ENCODE measurements around the gene CREB5. TPM values are rescaled to one million over a fixed set of nuclear protein-coding genes. Genes with fewer than 3 reads are reported as not detected.

The CREB5 gene
- total RNA-seq, 2 donors from 2014 or later: 0.53 to 2.6 TPM

DNA sequence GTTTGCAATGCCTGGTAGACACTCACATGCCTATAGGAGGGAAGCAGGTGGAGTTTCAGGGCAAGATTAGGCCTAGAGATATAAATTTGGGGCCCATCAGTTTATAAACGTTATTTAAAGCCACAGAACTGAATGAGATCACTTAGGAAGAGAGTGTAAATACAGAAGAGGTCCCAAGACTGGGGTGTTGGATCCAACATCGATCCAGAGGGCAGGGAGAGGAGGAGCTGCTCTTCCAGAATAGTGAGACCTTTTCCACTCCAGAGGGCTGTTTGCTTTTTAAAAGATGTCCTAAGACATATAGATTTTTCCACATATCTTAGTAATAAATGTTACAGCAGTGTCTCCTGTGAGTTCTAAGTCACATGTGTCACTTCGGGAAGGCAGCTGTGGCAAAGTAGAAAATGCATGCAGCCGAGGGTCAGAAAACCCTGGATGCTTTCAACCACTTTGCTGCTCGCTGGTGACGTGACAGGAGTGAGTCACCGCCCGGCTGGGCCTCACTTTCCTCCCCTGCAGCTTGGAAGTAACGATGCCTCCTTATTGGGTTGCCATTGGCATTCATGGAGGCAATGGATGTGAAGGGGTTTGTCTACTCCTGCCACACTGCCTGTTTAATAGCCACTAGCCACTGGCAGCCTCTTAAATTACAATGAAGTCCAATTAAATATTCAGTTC lies 450.4 kb downstream of the CREB5 start:
- no peak overlapping the region for H3K4me3 Mint-ChIP-seq
- 79 to 85% methylated on average over 3 to 9 of the region's 9 CpGs for WGBS, 2 experiments (ENCODE audit: insufficient coverage in 1 of 2, insufficient read length in 1 of 2)
- no peak overlapping the region for H3K9ac ChIP-seq (ENCODE audit: extremely low read depth, low read length, poor library complexity, severe bottlenecking)

DNA sequence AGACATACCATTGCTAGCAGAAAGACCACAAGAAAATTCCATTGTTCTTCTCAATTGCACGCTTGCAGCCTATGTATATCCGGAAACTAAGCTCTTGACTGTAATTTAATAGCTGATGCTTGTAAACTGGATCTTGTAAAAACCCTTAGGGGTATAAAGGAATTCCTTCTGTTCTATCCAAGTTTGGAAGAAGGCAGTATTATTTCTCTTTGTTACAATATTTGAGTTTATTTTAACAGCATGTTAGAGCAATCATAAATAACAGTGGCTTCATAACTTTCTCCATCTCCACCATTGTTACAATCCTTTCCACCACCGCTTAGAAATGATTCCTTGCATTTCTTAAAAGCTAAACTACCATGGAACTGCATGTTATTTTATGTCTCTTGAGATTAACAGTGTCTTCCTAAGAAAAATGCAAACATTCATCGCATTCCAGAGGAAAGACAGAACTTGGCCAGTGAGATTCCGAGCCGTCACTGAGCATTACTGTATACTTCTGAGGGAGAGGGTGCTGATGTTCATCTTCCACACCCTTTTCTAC lies 453.4 kb downstream of the CREB5 start:
- Mint-ChIP-seq H3K9me3 (no peaks in the 10 kb centered on the region), H3K36me3 (ENCODE audit: low read depth) (no peaks in the 10 kb centered on the region), H3K4me3 (no peak overlapping the region), H3K27me3 (ENCODE audit: insufficient read depth) (no peaks in the 10 kb centered on the region), H3K27ac (no peak overlapping the region), H3K4me1 (peaks cover 11% of the 10 kb centered on the region)
- no peak overlapping the region for H3K9ac ChIP-seq (ENCODE audit: extremely low read depth, low read length, poor library complexity, severe bottlenecking)
- peaks cover 11% of the 10 kb centered on the region for H3K4me1 ChIP-seq (ENCODE audit: control insufficient read depth, insufficient read depth, low read length)
- no peaks in the 10 kb centered on the region for H3K27me3 ChIP-seq (ENCODE audit: control insufficient read depth, insufficient read depth, low read length, poor library complexity, severe bottlenecking)
- 90 to 94% methylated on average over 3 to 6 of the region's 6 CpGs for WGBS, 2 experiments (ENCODE audit: insufficient coverage in 1 of 2, insufficient read length in 1 of 2)
- H3K27ac ChIP-seq (ENCODE audit: low read depth, low read length): no peak overlapping the region
- H3K9me3 ChIP-seq (ENCODE audit: control insufficient read depth, low read length): no peaks in the 10 kb centered on the region
- no peaks in the 10 kb centered on the region for H3K36me3 ChIP-seq (ENCODE audit: control insufficient read depth, insufficient read depth, low read length)
- DNase-seq: no peak
- TF ChIP-seq, protein P1, sequence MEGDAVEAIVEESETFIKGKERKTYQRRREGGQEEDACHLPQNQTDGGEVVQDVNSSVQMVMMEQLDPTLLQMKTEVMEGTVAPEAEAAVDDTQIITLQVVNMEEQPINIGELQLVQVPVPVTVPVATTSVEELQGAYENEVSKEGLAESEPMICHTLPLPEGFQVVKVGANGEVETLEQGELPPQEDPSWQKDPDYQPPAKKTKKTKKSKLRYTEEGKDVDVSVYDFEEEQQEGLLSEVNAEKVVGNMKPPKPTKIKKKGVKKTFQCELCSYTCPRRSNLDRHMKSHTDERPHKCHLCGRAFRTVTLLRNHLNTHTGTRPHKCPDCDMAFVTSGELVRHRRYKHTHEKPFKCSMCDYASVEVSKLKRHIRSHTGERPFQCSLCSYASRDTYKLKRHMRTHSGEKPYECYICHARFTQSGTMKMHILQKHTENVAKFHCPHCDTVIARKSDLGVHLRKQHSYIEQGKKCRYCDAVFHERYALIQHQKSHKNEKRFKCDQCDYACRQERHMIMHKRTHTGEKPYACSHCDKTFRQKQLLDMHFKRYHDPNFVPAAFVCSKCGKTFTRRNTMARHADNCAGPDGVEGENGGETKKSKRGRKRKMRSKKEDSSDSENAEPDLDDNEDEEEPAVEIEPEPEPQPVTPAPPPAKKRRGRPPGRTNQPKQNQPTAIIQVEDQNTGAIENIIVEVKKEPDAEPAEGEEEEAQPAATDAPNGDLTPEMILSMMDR (conservative IDR thresholded peaks at IDR 0.05): no peak
- H3K4me3 ChIP-seq (ENCODE audit: low read length): no peak overlapping the region

More for the DNA sequence above, 450.4 kb downstream of the CREB5 start:
- Mint-ChIP-seq H3K27ac (no peak overlapping the region), H3K27me3 (ENCODE audit: insufficient read depth) (peaks cover 6% of the 10 kb centered on the region), H3K9me3 (no peaks in the 10 kb centered on the region), H3K36me3 (ENCODE audit: low read depth) (no peaks in the 10 kb centered on the region), H3K4me1 (peaks cover 11% of the 10 kb centered on the region)
- TF ChIP-seq, protein P1 (conservative IDR thresholded peaks at IDR 0.05): no peak
- Histone ChIP-seq H3K36me3 (ENCODE audit: control insufficient read depth, insufficient read depth, low read length) (no peaks in the 10 kb centered on the region), H3K4me3 (ENCODE audit: low read length) (no peak overlapping the region), H3K4me1 (ENCODE audit: control insufficient read depth, insufficient read depth, low read length) (peaks cover 11% of the 10 kb centered on the region), H3K9me3 (ENCODE audit: control insufficient read depth, low read length) (no peaks in the 10 kb centered on the region), H3K27ac (ENCODE audit: low read depth, low read length) (no peak overlapping the region), H3K27me3 (ENCODE audit: control insufficient read depth, insufficient read depth, low read length, poor library complexity, severe bottlenecking) (no peaks in the 10 kb centered on the region)
- no peak for DNase-seq

DNA sequence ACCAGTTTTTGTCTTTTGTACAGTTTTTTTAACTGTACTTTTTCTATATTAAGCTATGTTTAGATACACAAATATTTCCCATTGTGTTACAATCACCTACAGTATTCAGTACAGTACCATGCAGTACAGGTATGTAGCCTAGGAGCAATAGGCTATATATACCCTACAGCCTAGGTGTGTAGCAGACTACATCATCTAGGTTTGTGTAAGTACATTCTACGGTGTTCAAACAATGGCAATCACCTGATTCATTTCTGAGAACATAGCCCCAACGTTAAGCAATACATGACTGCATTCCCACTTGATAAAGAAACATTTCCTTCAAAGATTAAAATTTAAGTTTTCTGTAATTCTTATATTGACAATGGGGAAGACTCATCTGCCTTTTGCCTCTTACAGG lies 456.4 kb downstream of the CREB5 start:
- H3K27ac Mint-ChIP-seq: no peak overlapping the region
- peaks cover 11% of the 10 kb centered on the region for H3K4me1 ChIP-seq (ENCODE audit: control insufficient read depth, insufficient read depth, low read length)
- no peaks in the 10 kb centered on the region for H3K36me3 Mint-ChIP-seq (ENCODE audit: low read depth)
- H3K36me3 ChIP-seq (ENCODE audit: control insufficient read depth, insufficient read depth, low read length): no peaks in the 10 kb centered on the region
- no peak overlapping the region for H3K9ac ChIP-seq (ENCODE audit: extremely low read depth, low read length, poor library complexity, severe bottlenecking)
- H3K9me3 Mint-ChIP-seq: no peaks in the 10 kb centered on the region
- 90 to 97% methylated on average over 2 of the region's 2 CpGs for WGBS, 2 experiments (ENCODE audit: insufficient coverage in 1 of 2, insufficient read length in 1 of 2)
- no peaks in the 10 kb centered on the region for H3K27me3 Mint-ChIP-seq (ENCODE audit: insufficient read depth)
- no peaks in the 10 kb centered on the region for H3K27me3 ChIP-seq (ENCODE audit: control insufficient read depth, insufficient read depth, low read length, poor library complexity, severe bottlenecking)
- H3K4me1 Mint-ChIP-seq: peaks cover 19% of the 10 kb centered on the region
- no peak overlapping the region for H3K4me3 Mint-ChIP-seq
- TF ChIP-seq, protein P1 (conservative IDR thresholded peaks at IDR 0.05): no peak
- H3K9me3 ChIP-seq (ENCODE audit: control insufficient read depth, low read length): no peaks in the 10 kb centered on the region
- no peak overlapping the region for H3K27ac ChIP-seq (ENCODE audit: low read depth, low read length)
- DNase-seq: no peak
- no peak overlapping the region for H3K4me3 ChIP-seq (ENCODE audit: low read length)
